DND-41 (cell line): ENCODE data around the gene ZNF845.
"Not testable (repeated sequence)": the region's sequence is repeated elsewhere in the genome, so short reads cannot be mapped to it uniquely, and the experiment has no call there.

Experiments used
- ATAC-seq: fragments of 200-7000 bp; cut with Tn5 transposase; 3 replicates; pipeline ENCODE4 v1.9.1; 2021; ENCODE audit warnings: low read depth; ENCODE audit not compliant: insufficient read depth
- DNase-seq: peaks from one replicate; pipeline ENCODE4 v3.0.0-alpha.2; 2020
- H2AFZ ChIP-seq: 2 replicates; pipeline ENCODE4 v1.6.0; 2012; ENCODE audit warnings: low read depth, low read length
- H3K27ac ChIP-seq: 2 replicates; pipeline ENCODE4 v1.5.1; 2012; ENCODE audit warnings: low read length, inconsistent platforms
- H3K27me3 ChIP-seq: fragments of 200-600 bp; sonication (generic); 2 replicates; pipeline ENCODE4 v1.6.0; 2012; ENCODE audit warnings: low read length, mild to moderate bottlenecking, inconsistent platforms; ENCODE audit not compliant: insufficient read depth, poor library complexity
- H3K36me3 ChIP-seq: 2 replicates; pipeline ENCODE4 v1.5.1; 2012; ENCODE audit warnings: low read length, inconsistent platforms; ENCODE audit not compliant: insufficient read depth
- H3K4me1 ChIP-seq: 2 replicates; pipeline ENCODE4 v1.5.1; 2012; ENCODE audit warnings: mild to moderate bottlenecking, low read length; ENCODE audit not compliant: insufficient read depth
- H3K4me2 ChIP-seq: 2 replicates; pipeline ENCODE4 v1.6.0; 2012; ENCODE audit warnings: mild to moderate bottlenecking, moderate library complexity, low read length, inconsistent platforms; ENCODE audit not compliant: insufficient read depth
- H3K4me3 ChIP-seq, 2 experiments: fragments of 200-600 bp in 1 of 2; shearing (Covaris generic) in 1 of 2; 2 replicates each; pipeline ENCODE4 v1.5.1; 2012 to 2016; ENCODE audit warnings: inconsistent platforms in 2 of 2, low read length in 2 of 2, mild to moderate bottlenecking in 2 of 2, low read depth in 1 of 2, moderate library complexity in 1 of 2
- H3K79me2 ChIP-seq: 2 replicates; pipeline ENCODE4 v1.6.0; 2012; ENCODE audit warnings: low read length, inconsistent platforms; ENCODE audit not compliant: insufficient read depth
- H3K9ac ChIP-seq: 2 replicates; pipeline ENCODE4 v1.6.0; 2012; ENCODE audit warnings: low read depth, mild to moderate bottlenecking, inconsistent platforms, low read length, moderate library complexity
- H3K9me3 ChIP-seq: 2 replicates; pipeline ENCODE4 v1.5.1; 2012; ENCODE audit warnings: low read length, moderate library complexity, mild to moderate bottlenecking, inconsistent platforms; ENCODE audit not compliant: insufficient read depth, severe bottlenecking
- H4K20me1 ChIP-seq: 2 replicates; pipeline ENCODE4 v1.6.0; 2012; ENCODE audit warnings: low read length; ENCODE audit not compliant: insufficient read depth
- EZH2 ChIP-seq: IDR thresholded peaks from 3 replicates; pipeline ENCODE4 v1.6.1; 2012; ENCODE audit warnings: borderline replicate concordance, low read depth, mild to moderate bottlenecking, moderate library complexity, low read length, inconsistent platforms; ENCODE audit not compliant: severe bottlenecking
- TF ChIP-seq, protein P1 (sequence below): IDR thresholded peaks from 2 replicates; pipeline ENCODE4 v1.5.1; 2012; ENCODE audit warnings: borderline replicate concordance, low read length, moderate library complexity, mild to moderate bottlenecking; ENCODE audit not compliant: poor library complexity, severe bottlenecking; ENCODE audit errors: extremely low read depth

Gene ZNF845

DNA sequence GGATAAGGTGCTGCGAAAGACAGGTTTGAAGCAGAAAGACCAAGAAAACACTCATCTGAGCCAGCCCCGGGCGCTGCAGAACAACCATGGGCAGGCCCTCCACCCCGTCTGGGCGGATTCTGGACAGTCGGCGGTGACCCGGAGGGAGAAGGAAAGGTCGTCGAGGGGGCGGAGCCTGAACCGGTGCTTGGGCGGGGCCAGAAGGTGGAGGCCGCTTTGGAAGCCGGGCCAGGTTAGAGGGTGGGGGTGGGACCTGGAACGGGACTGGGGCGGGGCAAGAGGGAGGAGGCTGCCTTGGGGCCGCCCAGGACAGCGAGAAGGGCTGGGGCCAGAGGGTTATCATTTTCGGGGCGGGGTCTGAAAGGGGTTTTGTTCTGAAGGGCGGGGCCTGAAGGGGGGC, 56.4 kb downstream of the ZNF845 start:
- H3K9ac ChIP-seq, result no peak overlapping the region
- no peak overlapping the region for H3K4me3 ChIP-seq
- TF ChIP-seq EZH2, result no peak
- TF ChIP-seq, protein P1, sequence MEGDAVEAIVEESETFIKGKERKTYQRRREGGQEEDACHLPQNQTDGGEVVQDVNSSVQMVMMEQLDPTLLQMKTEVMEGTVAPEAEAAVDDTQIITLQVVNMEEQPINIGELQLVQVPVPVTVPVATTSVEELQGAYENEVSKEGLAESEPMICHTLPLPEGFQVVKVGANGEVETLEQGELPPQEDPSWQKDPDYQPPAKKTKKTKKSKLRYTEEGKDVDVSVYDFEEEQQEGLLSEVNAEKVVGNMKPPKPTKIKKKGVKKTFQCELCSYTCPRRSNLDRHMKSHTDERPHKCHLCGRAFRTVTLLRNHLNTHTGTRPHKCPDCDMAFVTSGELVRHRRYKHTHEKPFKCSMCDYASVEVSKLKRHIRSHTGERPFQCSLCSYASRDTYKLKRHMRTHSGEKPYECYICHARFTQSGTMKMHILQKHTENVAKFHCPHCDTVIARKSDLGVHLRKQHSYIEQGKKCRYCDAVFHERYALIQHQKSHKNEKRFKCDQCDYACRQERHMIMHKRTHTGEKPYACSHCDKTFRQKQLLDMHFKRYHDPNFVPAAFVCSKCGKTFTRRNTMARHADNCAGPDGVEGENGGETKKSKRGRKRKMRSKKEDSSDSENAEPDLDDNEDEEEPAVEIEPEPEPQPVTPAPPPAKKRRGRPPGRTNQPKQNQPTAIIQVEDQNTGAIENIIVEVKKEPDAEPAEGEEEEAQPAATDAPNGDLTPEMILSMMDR, result no peak
- no peak for DNase-seq
- H3K4me2 ChIP-seq, result no peak overlapping the region
- H4K20me1 ChIP-seq, result no peaks in the 10 kb centered on the region
- H3K27ac ChIP-seq, result no peak overlapping the region
- H2AFZ ChIP-seq, result no peak overlapping the region
- H3K79me2 ChIP-seq, result peaks cover under 1% of the 10 kb centered on the region; the same call in 1 of the 2 replicates
- peaks cover 8% of the 10 kb centered on the region for H3K4me1 ChIP-seq
- H3K36me3 ChIP-seq, result no peaks in the 10 kb centered on the region
- ATAC-seq, result no peak
- no peaks in the 10 kb centered on the region for H3K27me3 ChIP-seq
- H3K9me3 ChIP-seq, result no peaks in the 10 kb centered on the region

DNA sequence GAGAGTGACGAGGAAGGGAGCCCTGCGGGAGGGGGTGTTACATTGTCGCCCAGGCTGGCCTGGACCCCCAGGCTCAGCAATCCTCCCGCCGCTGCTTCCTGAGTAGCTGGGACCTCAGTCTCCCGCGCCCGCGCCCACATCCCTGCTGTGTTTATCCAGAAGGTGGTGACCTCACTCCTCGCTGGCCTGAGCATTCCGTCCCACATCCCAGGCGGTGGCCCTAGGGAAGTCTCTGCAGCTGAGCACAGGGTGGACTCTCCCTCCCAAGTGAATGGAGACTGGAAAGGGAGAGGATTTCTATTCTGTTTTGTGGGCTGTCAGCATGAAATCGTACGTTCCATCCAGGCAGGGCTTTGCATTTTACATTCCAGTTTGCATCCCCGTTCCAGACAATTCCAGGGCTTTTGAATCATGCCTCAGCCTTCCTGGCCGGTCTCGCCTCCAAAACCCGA, 61.0 kb downstream of the ZNF845 start:
- Histone ChIP-seq H3K4me2 (peak overlapping the region; percentile 98), H3K9me3 (no peaks in the 10 kb centered on the region), H3K9ac (peak overlapping the region; percentile 81), H2AFZ (peak overlapping the region; percentile 89), H3K27me3 (no peaks in the 10 kb centered on the region), H4K20me1 (no peaks in the 10 kb centered on the region; the same call in 1 of the 2 replicates), H3K79me2 (peaks cover 25% of the 10 kb centered on the region), H3K27ac (peak overlapping the region; percentile 52), H3K4me3 (peak overlapping the region in 1 of 2 experiments; percentile 93; a peak in 2 of 4 replicates), H3K36me3 (peaks cover 14% of the 10 kb centered on the region), H3K4me1 (peaks cover 26% of the 10 kb centered on the region)
- no peak for TF ChIP-seq EZH2
- TF ChIP-seq, protein P1, result no peak
- ATAC-seq (peak; percentile 15; the same call in 2 of the 3 replicates), DNase-seq (peak; percentile 32)

DNA sequence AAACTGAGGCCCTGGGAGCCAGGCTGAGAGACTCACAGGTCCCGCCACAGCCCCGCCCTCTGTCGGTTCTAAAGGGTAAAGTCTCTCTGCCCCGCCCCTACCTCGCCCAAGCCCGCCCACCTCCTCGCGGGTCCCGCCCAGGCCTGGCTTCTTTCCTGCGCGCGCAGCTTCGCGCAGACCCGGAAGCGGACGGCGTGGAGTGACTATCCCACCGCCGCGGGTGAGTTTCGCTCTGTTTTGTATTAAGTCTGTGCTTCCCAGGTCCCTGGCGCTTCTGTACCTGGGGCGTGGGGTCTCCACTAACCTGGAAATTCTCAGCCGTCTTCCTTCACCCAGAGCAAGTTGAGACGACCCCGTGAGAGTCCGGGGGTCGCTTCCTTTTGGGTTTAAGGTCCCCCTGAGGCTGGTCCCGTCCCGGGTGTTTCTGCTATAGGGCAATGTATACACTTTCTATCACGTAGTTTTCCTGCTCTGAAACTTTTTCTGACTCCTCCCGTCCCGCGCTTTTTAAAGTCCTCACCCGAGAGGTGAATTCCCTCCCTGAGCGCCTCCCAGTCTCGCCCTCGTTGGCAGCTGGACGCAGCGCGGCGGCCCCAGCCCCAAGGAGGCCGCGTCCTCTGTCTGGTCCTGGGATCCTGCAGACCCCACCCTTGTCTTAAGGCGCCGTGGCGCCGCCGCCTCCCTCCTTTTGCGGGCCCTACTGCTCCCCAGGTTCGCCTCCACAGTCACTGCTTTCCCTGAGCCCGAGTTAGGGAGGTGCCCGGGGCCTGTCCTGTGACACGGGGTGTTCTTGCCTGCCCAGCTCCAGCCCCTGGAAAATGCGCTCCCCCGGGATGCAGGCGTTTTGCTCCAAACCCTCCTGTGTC, 61.7 kb downstream of the ZNF845 start, which contains the start of gene ZNF765:
ZNF765 (plus strand) TSS at position 176 of the 866 bp plus-strand sequence. CDS start 2,867 bp downstream, outside the sequence.
- H3K4me2 ChIP-seq, result peak within 1 kb of the TSS; percentile 98
- H3K9ac ChIP-seq, result peak within 1 kb of the TSS; percentile 81
- H3K9me3 ChIP-seq, result no peaks in the 10 kb centered on the region
- H3K27ac ChIP-seq, result peak within 1 kb of the TSS; percentile 79
- peak within 1 kb of the TSS; percentile 91 for H2AFZ ChIP-seq
- peaks cover 26% of the 10 kb centered on the region for H3K4me1 ChIP-seq
- no peak for TF ChIP-seq EZH2
- TF ChIP-seq, protein P1, result peak; percentile 54
- peak; percentile 90 for ATAC-seq
- no peaks in the 10 kb centered on the region; the same call in 1 of the 2 replicates for H4K20me1 ChIP-seq
- peak within 1 kb of the TSS; percentile 93 to 98 for H3K4me3 ChIP-seq
- peaks cover 20% of the 10 kb centered on the region for H3K36me3 ChIP-seq
- no peaks in the 10 kb centered on the region for H3K27me3 ChIP-seq
- peaks cover 25% of the 10 kb centered on the region for H3K79me2 ChIP-seq
- DNase-seq, result peak; percentile 93

DNA sequence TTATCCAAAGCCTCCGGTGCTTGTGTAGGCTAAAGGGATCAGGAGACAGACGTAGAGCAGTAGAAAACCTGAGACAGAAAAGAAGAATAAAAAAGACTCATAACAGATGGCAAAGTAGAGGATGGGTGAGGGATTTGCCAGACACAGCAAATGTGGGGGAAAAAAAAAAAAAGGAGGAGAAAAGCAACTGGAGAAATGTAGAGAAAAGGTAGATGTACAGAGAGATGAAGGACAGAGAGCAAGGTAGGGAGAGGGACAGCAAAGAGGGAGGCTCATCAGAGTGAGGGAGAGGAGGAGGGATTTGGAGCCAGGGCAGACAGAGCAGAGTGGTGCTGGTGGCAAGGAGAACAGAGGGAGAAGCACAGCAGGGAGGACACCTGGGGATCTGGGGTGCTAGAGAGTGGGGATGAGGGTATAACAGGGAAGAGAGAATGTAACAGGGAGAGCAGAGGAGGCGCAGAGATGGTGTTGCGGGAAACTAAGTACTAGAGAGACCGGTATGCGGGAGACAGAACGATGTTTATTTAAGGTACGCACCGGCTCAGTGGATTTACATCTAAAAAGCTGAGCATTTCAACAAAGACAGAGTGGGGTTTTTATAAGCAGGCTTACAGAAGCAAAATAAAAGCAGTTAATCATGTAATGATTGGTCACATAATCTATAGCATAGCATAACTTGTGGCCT, 62.4 kb downstream of the ZNF845 start:
- not testable (repeated sequence) for ATAC-seq, H4K20me1 ChIP-seq, H3K27me3 ChIP-seq, DNase-seq, H3K9me3 ChIP-seq
- Histone ChIP-seq H3K27ac (peak overlapping the region; percentile 79), H3K79me2 (peaks cover 27% of the 10 kb centered on the region), H2AFZ (peak overlapping the region; percentile 91), H3K4me2 (peak overlapping the region; percentile 98), H3K4me1 (peaks cover 26% of the 10 kb centered on the region), H3K36me3 (peaks cover 26% of the 10 kb centered on the region), H3K4me3 (peak overlapping the region; percentile 93 to 98), H3K9ac (peak overlapping the region; percentile 81)
